NCI-H345 treated with DMSO at 0.1 percent for 48 hours (cell line): ENCODE data around the gene ZDHHC7.

Experiments used
- DNase-seq: peaks from one replicate; lab custom pipeline; 2025; ENCODE audit not compliant: unreplicated experiment; lab: John Stamatoyannopoulos, UW

Gene ZDHHC7

GRCh38 chr16:84970447-84971127, 40.7 kb downstream of the ZDHHC7 start:
- peak; percentile 2 for DNase-seq

- DNase-seq = no peak
Observed at GRCh38 chr16:84967828-84968227, 43.5 kb downstream of the ZDHHC7 start.

GRCh38 chr16:84965428-84966415, 45.6 kb downstream of the ZDHHC7 start:
- DNase-seq = no peak

GRCh38 chr16:84964386-84965128, 46.8 kb downstream of the ZDHHC7 start:
- DNase-seq = no peak

- DNase-seq = no peak
Observed at GRCh38 chr16:84963066-84963465, 48.3 kb downstream of the ZDHHC7 start.

- DNase-seq = no peak
Observed at GRCh38 chr16:84960942-84961341, 50.4 kb downstream of the ZDHHC7 start.

GRCh38 chr16:84959784-84960417, 51.4 kb downstream of the ZDHHC7 start:
- DNase-seq = no peak

- DNase-seq = no peak
Observed at GRCh38 chr16:84959045-84959576, 52.2 kb downstream of the ZDHHC7 start.

GRCh38 chr16:84957792-84958191, 53.5 kb downstream of the ZDHHC7 start:
- no peak for DNase-seq

- DNase-seq = no peak
Observed at GRCh38 chr16:84957192-84957591, 54.1 kb downstream of the ZDHHC7 start.

- DNase-seq = no peak
Observed at GRCh38 chr16:84955427-84955826, 55.9 kb downstream of the ZDHHC7 start.

- DNase-seq = no peak
Observed at GRCh38 chr16:84953190-84953746, 58.1 kb downstream of the ZDHHC7 start.

GRCh38 chr16:84952335-84953189, 58.8 kb downstream of the ZDHHC7 start:
- peak; percentile 13 for DNase-seq

- no peak for DNase-seq
Observed at GRCh38 chr16:84950906-84951305, 60.4 kb downstream of the ZDHHC7 start.

- no peak for DNase-seq
Observed at GRCh38 chr16:84949772-84950436, 61.4 kb downstream of the ZDHHC7 start.

- DNase-seq = no peak
Observed at GRCh38 chr16:84948851-84949610, 62.3 kb downstream of the ZDHHC7 start.

GRCh38 chr16:84947996-84948850, 63.1 kb downstream of the ZDHHC7 start:
- no peak for DNase-seq
